BLaER1 treated with 17β-estradiol and CSF1 and Interleukin-3, amounts not matched to agents 10 nM and 100 nM (cell line): ENCODE data around the gene SLC25A12.
"Not testable (repeated sequence)": the region's sequence is repeated elsewhere in the genome, so short reads cannot be mapped to it uniquely, and the experiment has no call there.

Experiments used
- H3K27ac ChIP-seq, 11 experiments: shearing (Covaris generic); formaldehyde crosslinking; 2 replicates each; pipeline ENCODE4 v1.8.1; 2022
- H3K27me3 ChIP-seq, 11 experiments: shearing (Covaris generic); formaldehyde crosslinking; 2 replicates each; pipeline ENCODE4 v1.8.1; 2022
- H3K36me3 ChIP-seq, 11 experiments: shearing (Covaris generic); formaldehyde crosslinking; 2 replicates each; pipeline ENCODE4 v1.8.1; 2022
- H3K4me1 ChIP-seq, 10 experiments: shearing (Covaris generic); formaldehyde crosslinking; 2 replicates each; pipeline ENCODE4 v1.8.1; 2022
- H3K4me2 ChIP-seq, 11 experiments: shearing (Covaris generic); formaldehyde crosslinking; 2 replicates each; pipeline ENCODE4 v1.8.1; 2022
- H3K4me3 ChIP-seq, 10 experiments: shearing (Covaris generic); formaldehyde crosslinking; 2 replicates each; pipeline ENCODE4 v1.8.1; 2022
- H3K9ac ChIP-seq, 11 experiments: shearing (Covaris generic); formaldehyde crosslinking; 2 replicates each; pipeline ENCODE4 v1.8.1; 2022
- H3K9me3 ChIP-seq, 11 experiments: shearing (Covaris generic); formaldehyde crosslinking; replicated peaks in 1 of 11; 2 replicates each; pipeline ENCODE4 v1.8.1; 2022
- H4K20me1 ChIP-seq, 11 experiments: shearing (Covaris generic); formaldehyde crosslinking; 2 replicates each; pipeline ENCODE4 v1.8.1; 2022
- Cebpa-rat ChIP-seq, 11 experiments: shearing (Covaris generic); IDR thresholded peaks; 2 replicates each; pipeline ENCODE4 v1.8.1; 2022

Gene SLC25A12

DNA sequence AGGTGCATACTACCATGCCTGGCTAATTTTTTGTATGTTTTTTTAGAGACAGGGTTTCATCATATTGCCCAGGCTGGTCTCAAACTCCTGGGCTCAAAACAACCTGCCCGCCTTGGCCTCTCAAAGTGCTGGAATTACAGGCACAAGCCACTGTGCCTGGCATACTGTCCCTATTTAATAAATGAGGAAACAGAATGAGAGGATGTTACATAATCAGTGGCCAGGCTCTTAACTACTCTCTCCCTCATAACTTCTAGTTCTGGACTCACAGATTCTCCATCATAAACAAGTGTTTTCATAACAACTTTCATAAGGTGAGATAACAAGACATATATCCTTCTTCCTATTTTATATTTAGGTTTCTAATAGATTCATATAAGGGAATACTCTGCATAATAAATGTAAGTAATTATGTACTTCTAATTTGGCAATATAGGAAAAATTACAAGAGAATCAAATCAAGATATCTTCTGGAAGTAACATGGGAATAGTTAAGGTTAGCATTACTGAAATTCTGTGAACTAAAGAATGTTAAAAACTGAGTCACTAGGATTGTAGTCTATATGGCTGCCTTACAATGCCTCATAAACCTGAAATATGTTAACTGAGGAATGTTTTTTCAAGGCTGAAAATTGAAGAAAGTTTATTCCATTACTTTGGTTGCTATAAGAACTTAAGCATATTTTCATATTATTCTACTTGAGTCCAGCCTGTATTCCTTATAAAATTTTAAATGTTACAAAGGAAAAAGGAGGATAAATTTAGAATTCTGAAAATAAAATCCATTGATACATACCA is 71.3 kb downstream of the SLC25A12 start:
- no peak for TF ChIP-seq Cebpa-rat (IDR thresholded peaks at IDR 0.05)
- H3K4me2 ChIP-seq, result no peak overlapping the region
- no peak overlapping the region for H3K27ac ChIP-seq
- H3K9ac ChIP-seq, result no peak overlapping the region
- no peak overlapping the region for H3K4me3 ChIP-seq
- H3K36me3 ChIP-seq, result peaks cover 4 to 37% (median 23%) of the 10 kb centered on the region in 11 experiments; a peak in 19 of 22 replicates
- 0 out of 22 replicates have a peak, but pooled peaks cover 0 to 7% (median 0%) of the 10 kb centered on the region in 11 experiments for H3K9me3 ChIP-seq
- H4K20me1 ChIP-seq, result no peaks in the 10 kb centered on the region
- H3K4me1 ChIP-seq, result peaks cover 0 to 7% (median 0%) of the 10 kb centered on the region in 10 experiments; a peak in 1 of 20 replicates
- no peaks in the 10 kb centered on the region for H3K27me3 ChIP-seq

DNA sequence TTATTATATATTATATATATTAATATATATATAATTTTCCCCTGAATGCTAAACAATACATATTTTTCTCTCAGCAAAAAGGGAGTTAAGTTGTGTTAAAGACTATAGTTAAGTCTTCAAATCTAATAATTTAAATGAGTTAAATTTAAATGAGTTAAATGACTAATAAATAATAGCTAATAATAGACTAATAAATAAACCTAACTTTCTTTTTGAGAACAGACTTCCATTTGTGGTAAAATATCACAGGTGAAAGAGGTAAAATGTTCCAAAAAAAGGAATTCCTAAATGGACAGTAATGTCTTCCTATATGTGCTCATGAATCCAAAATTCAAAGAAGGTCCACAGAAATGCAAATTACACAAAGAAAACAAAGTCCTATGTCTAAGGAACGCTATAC is 74.6 kb downstream of the SLC25A12 start:
- Histone ChIP-seq H3K4me2 (no peak overlapping the region), H3K4me3 (no peak overlapping the region), H3K27ac (no peak overlapping the region), H4K20me1 (no peaks in the 10 kb centered on the region), H3K9ac (no peak overlapping the region), H3K9me3 (no peaks in the 10 kb centered on the region), H3K27me3 (no peaks in the 10 kb centered on the region), H3K36me3 (peaks cover 0 to 14% (median 4%) of the 10 kb centered on the region in 11 experiments; a peak in 5 of 22 replicates), H3K4me1 (peaks cover 0 to 7% (median 0%) of the 10 kb centered on the region in 10 experiments; a peak in 1 of 20 replicates)
- no peak for TF ChIP-seq Cebpa-rat (IDR thresholded peaks at IDR 0.05)

- no peak overlapping the region for H3K4me3 ChIP-seq
- no peak overlapping the region for H3K4me2 ChIP-seq
- H3K36me3 ChIP-seq, result peaks cover 0 to 31% (median 6%) of the 10 kb centered on the region in 11 experiments; a peak in 7 of 22 replicates
- H4K20me1 ChIP-seq, result no peaks in the 10 kb centered on the region; a peak in 1 of 22 replicates
- no peak overlapping the region for H3K27ac ChIP-seq
- H3K4me1 ChIP-seq, result no peaks in the 10 kb centered on the region
- no peak overlapping the region for H3K9ac ChIP-seq
- no peaks in the 10 kb centered on the region for H3K27me3 ChIP-seq
- TF ChIP-seq Cebpa-rat (IDR thresholded peaks at IDR 0.05), result no peak
- no peaks in the 10 kb centered on the region for H3K9me3 ChIP-seq
Measured at GRCh38 chr2:171814883-171815282, 79.2 kb downstream of the SLC25A12 start.

GRCh38 chr2:171814174-171814573 is 79.9 kb downstream of the SLC25A12 start:
- H3K36me3 ChIP-seq, result peaks cover 0 to 38% (median 10%) of the 10 kb centered on the region in 11 experiments; a peak in 9 of 22 replicates
- no peak overlapping the region for H3K4me2 ChIP-seq
- no peaks in the 10 kb centered on the region for H3K27me3 ChIP-seq
- H3K9ac ChIP-seq, result no peak overlapping the region
- H3K4me1 ChIP-seq, result no peaks in the 10 kb centered on the region
- H3K9me3 ChIP-seq, result no peaks in the 10 kb centered on the region
- H3K4me3 ChIP-seq, result no peak overlapping the region
- TF ChIP-seq Cebpa-rat (IDR thresholded peaks at IDR 0.05), result no peak
- H3K27ac ChIP-seq, result no peak overlapping the region
- no peaks in the 10 kb centered on the region; a peak in 1 of 22 replicates for H4K20me1 ChIP-seq

DNA sequence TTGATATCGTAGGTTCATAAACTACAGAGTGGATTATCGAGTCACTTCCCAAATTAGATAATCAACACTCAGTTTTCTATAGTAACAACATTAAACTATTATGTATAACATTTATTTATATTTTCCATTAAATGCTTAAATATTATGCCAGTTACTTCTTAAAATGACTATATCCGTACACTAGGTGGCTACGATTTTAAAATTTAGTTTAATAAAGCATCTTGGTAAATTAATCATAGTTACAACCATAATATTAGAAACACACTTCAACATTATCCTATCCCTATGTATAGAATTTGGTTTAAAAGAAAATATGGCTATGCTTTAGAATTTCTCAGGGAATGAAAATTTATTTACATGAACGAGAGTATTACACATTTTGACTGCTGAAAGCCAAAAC is 80.3 kb downstream of the SLC25A12 start:
- no peaks in the 10 kb centered on the region for H3K9me3 ChIP-seq
- no peaks in the 10 kb centered on the region for H3K4me1 ChIP-seq
- no peak overlapping the region for H3K4me2 ChIP-seq
- no peaks in the 10 kb centered on the region for H3K27me3 ChIP-seq
- peaks cover 0 to 38% (median 11%) of the 10 kb centered on the region in 11 experiments; a peak in 9 of 22 replicates for H3K36me3 ChIP-seq
- no peaks in the 10 kb centered on the region; a peak in 1 of 22 replicates for H4K20me1 ChIP-seq
- no peak overlapping the region for H3K27ac ChIP-seq
- no peak overlapping the region for H3K4me3 ChIP-seq
- H3K9ac ChIP-seq, result no peak overlapping the region
- TF ChIP-seq Cebpa-rat (IDR thresholded peaks at IDR 0.05), result no peak

- no peak overlapping the region for H3K4me2 ChIP-seq
- H3K4me3 ChIP-seq, result no peak overlapping the region
- no peaks in the 10 kb centered on the region; a peak in 1 of 22 replicates for H4K20me1 ChIP-seq
Measured at GRCh38 chr2:171813126-171813525, 80.9 kb downstream of the SLC25A12 start.

GRCh38 chr2:171811245-171811628 is 82.8 kb downstream of the SLC25A12 start:
- Histone ChIP-seq H3K27ac (no peak overlapping the region), H3K36me3 (peaks cover 0 to 43% (median 14%) of the 10 kb centered on the region in 11 experiments; a peak in 10 of 22 replicates), H3K4me3 (no peak overlapping the region), H3K27me3 (no peaks in the 10 kb centered on the region), H3K4me1 (no peaks in the 10 kb centered on the region), H4K20me1 (no peaks in the 10 kb centered on the region; a peak in 1 of 22 replicates), H3K9me3 (no peaks in the 10 kb centered on the region), H3K4me2 (no peak overlapping the region), H3K9ac (no peak overlapping the region)
- TF ChIP-seq Cebpa-rat (IDR thresholded peaks at IDR 0.05), result no peak

More at GRCh38 chr2:171813126-171813525, 80.9 kb downstream of the SLC25A12 start:
- H3K4me1 ChIP-seq, result no peaks in the 10 kb centered on the region
- TF ChIP-seq Cebpa-rat (IDR thresholded peaks at IDR 0.05), result no peak
- no peak overlapping the region for H3K9ac ChIP-seq
- H3K27ac ChIP-seq, result no peak overlapping the region
- H3K36me3 ChIP-seq, result peaks cover 0 to 38% (median 11%) of the 10 kb centered on the region in 11 experiments; a peak in 9 of 22 replicates
- H3K27me3 ChIP-seq, result no peaks in the 10 kb centered on the region
- H3K9me3 ChIP-seq, result no peaks in the 10 kb centered on the region

DNA sequence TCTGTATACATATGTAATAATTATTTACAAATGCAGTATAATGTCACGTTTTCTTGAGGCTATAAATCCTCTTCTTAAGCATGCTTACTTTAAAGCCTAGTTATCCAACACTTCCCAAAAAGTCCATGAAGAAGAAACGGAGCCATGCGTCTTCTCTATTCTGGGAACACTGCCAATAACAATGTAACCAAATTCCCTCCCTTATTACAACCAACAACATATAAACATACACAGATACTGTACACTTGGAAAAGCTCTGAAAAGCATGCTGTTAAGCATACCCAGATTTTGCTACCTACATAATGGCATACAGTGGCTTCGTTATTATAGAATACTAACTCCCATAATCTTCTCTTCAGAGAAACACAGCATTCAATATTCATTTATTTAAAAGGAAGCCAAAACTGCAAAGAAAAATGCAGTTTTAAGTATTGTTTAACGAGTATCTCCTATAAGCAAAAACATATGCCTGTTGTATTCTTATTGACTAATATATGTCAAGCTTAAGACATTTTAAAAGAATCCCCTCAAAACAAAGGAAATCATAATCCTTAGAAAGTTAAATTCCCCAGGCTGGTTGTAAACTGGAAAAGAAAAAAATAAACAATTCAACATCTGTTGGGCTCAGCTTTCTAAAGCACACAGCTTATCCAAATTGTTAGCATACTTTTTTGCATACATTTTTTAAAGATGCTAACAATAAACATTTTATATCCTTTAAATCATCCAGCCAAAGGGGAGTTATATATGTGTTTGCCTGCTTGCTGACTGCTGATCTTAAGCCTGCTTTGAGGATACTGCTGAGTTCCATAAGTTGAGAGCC is 83.4 kb downstream of the SLC25A12 start:
- H3K4me2 ChIP-seq, result no peak overlapping the region
- H3K36me3 ChIP-seq, result peaks cover 0 to 49% (median 17%) of the 10 kb centered on the region in 11 experiments; a peak in 13 of 22 replicates
- TF ChIP-seq Cebpa-rat (IDR thresholded peaks at IDR 0.05), result no peak
- no peaks in the 10 kb centered on the region for H3K4me1 ChIP-seq
- no peaks in the 10 kb centered on the region; a peak in 1 of 22 replicates for H4K20me1 ChIP-seq
- no peak overlapping the region for H3K9ac ChIP-seq
- H3K27me3 ChIP-seq, result no peaks in the 10 kb centered on the region
- no peak overlapping the region for H3K4me3 ChIP-seq
- no peaks in the 10 kb centered on the region for H3K9me3 ChIP-seq
- H3K27ac ChIP-seq, result no peak overlapping the region

GRCh38 chr2:171808885-171809284 is 85.2 kb downstream of the SLC25A12 start:
- H3K4me2 ChIP-seq, H4K20me1 ChIP-seq, H3K4me3 ChIP-seq, H3K27me3 ChIP-seq, H3K27ac ChIP-seq, H3K9ac ChIP-seq, H3K9me3 ChIP-seq, H3K4me1 ChIP-seq: not testable (repeated sequence)
- peaks cover 0 to 46% (median 17%) of the 10 kb centered on the region in 11 experiments; a peak in 14 of 22 replicates for H3K36me3 ChIP-seq
